Omental fat pad (tissue), 4 donors: Measurements from ENCODE around the gene FGD6. TPM values are rescaled to one million over a fixed set of nuclear protein-coding genes. Genes with fewer than 3 reads are reported as not detected.

ENCODE experiments used
- ATAC-seq: fragments of 150-250 bp; one replicate; pipeline ENCODE4 v1.9.1; 2016; ENCODE audit warnings: mild to moderate bottlenecking, moderate library complexity; ENCODE audit not compliant: low FRiP score
- DNase-seq: peaks from one replicate; pipeline ENCODE4 v3.0.0-alpha.2; 2019; ENCODE audit warnings: low spot score
- CTCF ChIP-seq, 3 donors: fragments of 450-650 bp; IDR thresholded peaks; one replicate each; pipeline ENCODE4 v1.5.1; 2016 to 2017; ENCODE audit warnings: antibody characterized with exemption in 3 of 3, mild to moderate bottlenecking in 3 of 3, moderate library complexity in 2 of 3
- total RNA-seq, 4 donors: library from RNA; depleted of rRNA; stranded (reverse); fragments of >200 nt; gene quantifications; one replicate each; pipeline ENCODE4 v1.1.0, GENCODE V29; 2016

The FGD6 gene
- total RNA-seq, 4 donors from 2014 or later = 6.6 to 9.6 (median 7.4) TPM

GRCh38 chr12:95224202-95225170 lies 7.2 kb upstream of the FGD6 start:
- ATAC-seq (no peak), DNase-seq (no peak)
- TF ChIP-seq CTCF (IDR thresholded peaks at IDR 0.05) = no peak

GRCh38 chr12:95220726-95221125 lies 3.5 kb upstream of the FGD6 start:
- ATAC-seq (no peak), DNase-seq (no peak)
- no peak for TF ChIP-seq CTCF (IDR thresholded peaks at IDR 0.05)

- DNase-seq (no peak), ATAC-seq (no peak)
- TF ChIP-seq CTCF (IDR thresholded peaks at IDR 0.05) = no peak
These were observed 2.9 kb upstream of the FGD6 start for GRCh38 chr12:95220190-95220589.

GRCh38 chr12:95218150-95219133 lies 1.2 kb upstream of the FGD6 start:
- TF ChIP-seq CTCF (IDR thresholded peaks at IDR 0.05) = no peak
- peak; percentile 30 for DNase-seq
- ATAC-seq = peak; percentile 63

- ATAC-seq (peak; percentile 20), DNase-seq (no peak)
- TF ChIP-seq CTCF (IDR thresholded peaks at IDR 0.05) = no peak
These were observed 423 bp downstream of the FGD6 start for GRCh38 chr12:95216711-95217376.

- ATAC-seq = no peak
- no peak for TF ChIP-seq CTCF (IDR thresholded peaks at IDR 0.05)
- DNase-seq = no peak
These were observed 1.3 kb downstream of the FGD6 start for GRCh38 chr12:95215949-95216348.
